ENCODE data around the gene SLC25A36.
"Not testable (repeated sequence)": the region's sequence is repeated elsewhere in the genome, so short reads cannot be mapped to it uniquely, and the experiment has no call there.

Gene SLC25A36

GRCh38 chr3:140931801-140932200 is 9.8 kb upstream of the SLC25A36 start:
- Histone ChIP-seq H3F3A (ENCODE audit: low read depth) (no peaks in the 10 kb centered on the region), H3K9me2 (replicated peaks; ENCODE audit: low read depth, low read length) (no peaks in the 10 kb centered on the region), H3K9me3 (ENCODE audit: insufficient read depth, low read depth, low read length) (no peaks in the 10 kb centered on the region), H3K36me3 (ENCODE audit: insufficient read depth, low read length) (no peaks in the 10 kb centered on the region), H3K4me1 (ENCODE audit: insufficient read depth, low read length, poor library complexity, severe bottlenecking) (no peaks in the 10 kb centered on the region), H3K79me2 (ENCODE audit: insufficient read depth, low read length) (no peaks in the 10 kb centered on the region), H3K9ac (ENCODE audit: low read depth, low read length, poor library complexity, severe bottlenecking) (no peak overlapping the region), H2AFZ (ENCODE audit: low read length) (no peak overlapping the region), H3K4me2 (ENCODE audit: low read depth, low read length, poor library complexity, severe bottlenecking) (no peak overlapping the region), H3K4me3 (ENCODE audit: low read length, poor library complexity, severe bottlenecking) (no peak overlapping the region), H4K20me1 (ENCODE audit: insufficient read depth, low read length, poor library complexity, severe bottlenecking) (no peaks in the 10 kb centered on the region), H3K27me3 (ENCODE audit: insufficient read depth, low read length, poor library complexity, severe bottlenecking) (no peaks in the 10 kb centered on the region)
- TF ChIP-seq CTCF (conservative IDR thresholded peaks at IDR 0.05; ENCODE audit: low read length) (no peak), EZH2phosphoT487 (IDR thresholded peaks at IDR 0.05; ENCODE audit: borderline replicate concordance) (no peak)

GRCh38 chr3:140933109-140933508 is 8.5 kb upstream of the SLC25A36 start:
- no peaks in the 10 kb centered on the region for H3K9me3 ChIP-seq (ENCODE audit: insufficient read depth, low read depth, low read length)
- no peak overlapping the region for H3K4me3 ChIP-seq (ENCODE audit: low read length, poor library complexity, severe bottlenecking)
- H3K9me2 ChIP-seq (replicated peaks; ENCODE audit: low read depth, low read length) = no peaks in the 10 kb centered on the region
- TF ChIP-seq CTCF (conservative IDR thresholded peaks at IDR 0.05; ENCODE audit: low read length) = no peak
- H3K9ac ChIP-seq (ENCODE audit: low read depth, low read length, poor library complexity, severe bottlenecking) = no peak overlapping the region
- H3K79me2 ChIP-seq (ENCODE audit: insufficient read depth, low read length) = no peaks in the 10 kb centered on the region
- H3K4me1 ChIP-seq (ENCODE audit: insufficient read depth, low read length, poor library complexity, severe bottlenecking) = no peaks in the 10 kb centered on the region
- H4K20me1 ChIP-seq (ENCODE audit: insufficient read depth, low read length, poor library complexity, severe bottlenecking) = no peaks in the 10 kb centered on the region
- no peak overlapping the region for H2AFZ ChIP-seq (ENCODE audit: low read length)
- H3K27me3 ChIP-seq (ENCODE audit: insufficient read depth, low read length, poor library complexity, severe bottlenecking) = no peaks in the 10 kb centered on the region
- no peak overlapping the region for H3K4me2 ChIP-seq (ENCODE audit: low read depth, low read length, poor library complexity, severe bottlenecking)
- no peaks in the 10 kb centered on the region for H3F3A ChIP-seq (ENCODE audit: low read depth)
- no peaks in the 10 kb centered on the region for H3K36me3 ChIP-seq (ENCODE audit: insufficient read depth, low read length)

GRCh38 chr3:140933552-140933951 is 8.1 kb upstream of the SLC25A36 start:
- TF ChIP-seq CTCF (conservative IDR thresholded peaks at IDR 0.05; ENCODE audit: low read length) (no peak), EZH2phosphoT487 (IDR thresholded peaks at IDR 0.05; ENCODE audit: borderline replicate concordance) (no peak)
- no peak overlapping the region for H3K9ac ChIP-seq (ENCODE audit: low read depth, low read length, poor library complexity, severe bottlenecking)
- no peaks in the 10 kb centered on the region for H3K9me2 ChIP-seq (replicated peaks; ENCODE audit: low read depth, low read length)
- no peaks in the 10 kb centered on the region for H3K4me1 ChIP-seq (ENCODE audit: insufficient read depth, low read length, poor library complexity, severe bottlenecking)
- H3K79me2 ChIP-seq (ENCODE audit: insufficient read depth, low read length) = no peaks in the 10 kb centered on the region
- H2AFZ ChIP-seq (ENCODE audit: low read length) = no peak overlapping the region
- no peaks in the 10 kb centered on the region for H3K27me3 ChIP-seq (ENCODE audit: insufficient read depth, low read length, poor library complexity, severe bottlenecking)
- H4K20me1 ChIP-seq (ENCODE audit: insufficient read depth, low read length, poor library complexity, severe bottlenecking) = no peaks in the 10 kb centered on the region
- no peaks in the 10 kb centered on the region for H3F3A ChIP-seq (ENCODE audit: low read depth)
- H3K4me3 ChIP-seq (ENCODE audit: low read length, poor library complexity, severe bottlenecking) = no peak overlapping the region
- H3K9me3 ChIP-seq (ENCODE audit: insufficient read depth, low read depth, low read length) = no peaks in the 10 kb centered on the region
- no peaks in the 10 kb centered on the region for H3K36me3 ChIP-seq (ENCODE audit: insufficient read depth, low read length)
- no peak overlapping the region for H3K4me2 ChIP-seq (ENCODE audit: low read depth, low read length, poor library complexity, severe bottlenecking)

- not testable (repeated sequence) for H3K9me3 ChIP-seq (ENCODE audit: insufficient read depth, low read depth, low read length); H3F3A ChIP-seq (ENCODE audit: low read depth)
Measured at GRCh38 chr3:140939305-140939704, 2.3 kb upstream of the SLC25A36 start.

More at GRCh38 chr3:140939305-140939704, 2.3 kb upstream of the SLC25A36 start:
- not testable (repeated sequence) for H3K9ac ChIP-seq (ENCODE audit: low read depth, low read length, poor library complexity, severe bottlenecking); H3K36me3 ChIP-seq (ENCODE audit: insufficient read depth, low read length); H3K4me3 ChIP-seq (ENCODE audit: low read length, poor library complexity, severe bottlenecking); H3K9me2 ChIP-seq (replicated peaks; ENCODE audit: low read depth, low read length); H3K4me2 ChIP-seq (ENCODE audit: low read depth, low read length, poor library complexity, severe bottlenecking); H3K27me3 ChIP-seq (ENCODE audit: insufficient read depth, low read length, poor library complexity, severe bottlenecking); H2AFZ ChIP-seq (ENCODE audit: low read length)
- peaks cover 16% of the 10 kb centered on the region for H3K4me1 ChIP-seq (ENCODE audit: insufficient read depth, low read length, poor library complexity, severe bottlenecking)
- H3K79me2 ChIP-seq (ENCODE audit: insufficient read depth, low read length) = peaks cover 22% of the 10 kb centered on the region
- H4K20me1 ChIP-seq (ENCODE audit: insufficient read depth, low read length, poor library complexity, severe bottlenecking) = peaks cover 19% of the 10 kb centered on the region
